ENCODE measurements around the gene CAV1.

DNA sequence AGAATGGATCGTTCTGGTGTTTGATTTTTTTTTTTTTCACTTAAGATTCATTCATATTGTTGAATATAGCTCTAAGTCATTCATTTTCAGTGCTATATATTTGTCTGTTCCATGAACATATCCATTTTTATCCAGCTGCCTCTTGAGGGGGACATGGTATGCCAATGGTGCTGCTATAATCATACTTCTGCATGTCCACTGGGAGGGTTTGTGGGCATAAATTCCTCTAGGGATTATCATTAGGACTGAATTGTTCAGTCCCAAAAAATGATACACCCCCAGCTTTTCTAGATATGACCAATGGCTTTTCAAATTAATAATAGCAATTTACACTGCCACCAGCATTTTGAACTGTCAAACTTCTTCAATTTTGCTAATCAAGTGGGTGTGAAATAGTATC is 41.1 kb downstream of the CAV1 start:
- no peak for TF ChIP-seq POLR2AphosphoS5 (IDR thresholded peaks at IDR 0.05; ENCODE audit: borderline replicate concordance, low read depth, low read length)
- TF ChIP-seq EZH2 (IDR thresholded peaks at IDR 0.05): no peak
